Natural killer cell treated with Interleukin-12 subunit alpha and Interleukin-12 subunit beta and Interleukin-15 and Interleukin-18, amount 100 ng/mL, for 72 hours (primary cell): ENCODE measurements around the gene ST6GAL2. TPM values are rescaled to one million over a fixed set of nuclear protein-coding genes. Genes with fewer than 3 reads are reported as not detected.

Experiments
- ATAC-seq, 2 donors: fragments of 150-1000 bp; cut with Tn5 transposase in 1 of 2; sonication (Bioruptor Pico), chemical (Tn5 transposase) in 1 of 2; 2 replicates each; pipeline ENCODE4 v1.10.0; 2021
- DNase-seq: peaks from one replicate; pipeline ENCODE4 v3.0.0; 2022; ENCODE audit warnings: low spot score
- H3K27ac Mint-ChIP-seq, 2 donors: 1 replicate in 1 of 2; 2 replicates in 1 of 2; pipeline ENCODE4 v1.8.0; 2022; ENCODE audit warnings: mixed read lengths in 2 of 2, mild to moderate bottlenecking in 1 of 2, moderate library complexity in 1 of 2
- H3K27me3 Mint-ChIP-seq, 2 donors: 1 replicate in 1 of 2; 2 replicates in 1 of 2; pipeline ENCODE4 v1.8.0; 2022; ENCODE audit warnings: mixed read lengths in 2 of 2
- H3K36me3 Mint-ChIP-seq: one replicate; pipeline ENCODE4 v1.8.0; 2022; ENCODE audit warnings: mixed read lengths
- H3K4me1 Mint-ChIP-seq, 2 donors: 1 replicate in 1 of 2; 2 replicates in 1 of 2; pipeline ENCODE4 v1.8.0; 2022; ENCODE audit warnings: low read depth in 2 of 2, mixed read lengths in 2 of 2, mild to moderate bottlenecking in 1 of 2
- H3K4me3 Mint-ChIP-seq: one replicate; pipeline ENCODE4 v1.8.0; 2022; ENCODE audit warnings: mixed read lengths
- H3K9me3 Mint-ChIP-seq: 2 replicates; pipeline ENCODE4 v1.8.0; 2022; ENCODE audit warnings: mixed read lengths
- total RNA-seq, 2 donors: library from RNA; stranded (reverse); gene quantifications; one replicate each; pipeline ENCODE4 v1.2.3, GENCODE V29; 2022

Gene ST6GAL2
- total RNA-seq, 2 donors from 2014 or later = not detected

- peaks cover 19 to 31% of the 10 kb centered on the region in 2 donors for H3K27me3 Mint-ChIP-seq
- DNase-seq (no peak), ATAC-seq (no peak)
- H3K4me1 Mint-ChIP-seq = peaks cover 0 to 3% of the 10 kb centered on the region in 2 donors
- peaks cover 7% of the 10 kb centered on the region for H3K36me3 Mint-ChIP-seq
- no peak overlapping the region for H3K4me3 Mint-ChIP-seq
- no peak overlapping the region for H3K27ac Mint-ChIP-seq
- no peaks in the 10 kb centered on the region for H3K9me3 Mint-ChIP-seq
Observed at GRCh38 chr2:106882673-106883072, 3.3 kb downstream of the ST6GAL2 start.

- DNase-seq (no peak), ATAC-seq (no peak)
- no peak overlapping the region for H3K27ac Mint-ChIP-seq
- no peaks in the 10 kb centered on the region for H3K4me1 Mint-ChIP-seq
- no peak overlapping the region for H3K4me3 Mint-ChIP-seq
- H3K9me3 Mint-ChIP-seq = no peaks in the 10 kb centered on the region
- H3K27me3 Mint-ChIP-seq = peaks cover 6% of the 10 kb centered on the region in 2 donors
- H3K36me3 Mint-ChIP-seq = no peaks in the 10 kb centered on the region
Observed at GRCh38 chr2:106878206-106878605, 7.8 kb downstream of the ST6GAL2 start.

GRCh38 chr2:106876699-106877098 is 9.3 kb downstream of the ST6GAL2 start:
- Mint-ChIP-seq H3K27me3 (peaks cover under 1 to 6% of the 10 kb centered on the region in 2 donors), H3K9me3 (no peaks in the 10 kb centered on the region), H3K36me3 (no peaks in the 10 kb centered on the region), H3K4me3 (no peak overlapping the region), H3K27ac (no peak overlapping the region), H3K4me1 (no peaks in the 10 kb centered on the region)
- no peak for ATAC-seq
- DNase-seq = no peak

- ATAC-seq (peak in 1 of 2 donors; percentile 43), DNase-seq (no peak)
- H3K4me3 Mint-ChIP-seq = no peak overlapping the region
- H3K4me1 Mint-ChIP-seq = no peaks in the 10 kb centered on the region
- H3K9me3 Mint-ChIP-seq = no peaks in the 10 kb centered on the region
- H3K36me3 Mint-ChIP-seq = no peaks in the 10 kb centered on the region
- no peak overlapping the region for H3K27ac Mint-ChIP-seq
- peaks cover 0 to 8% of the 10 kb centered on the region in 2 donors for H3K27me3 Mint-ChIP-seq
Observed at GRCh38 chr2:106869512-106870275, 16.3 kb downstream of the ST6GAL2 start.

GRCh38 chr2:106868275-106868674 is 17.7 kb downstream of the ST6GAL2 start:
- no peaks in the 10 kb centered on the region for H3K4me1 Mint-ChIP-seq
- H3K27me3 Mint-ChIP-seq = peaks cover 0 to 2% of the 10 kb centered on the region in 2 donors
- H3K4me3 Mint-ChIP-seq = no peak overlapping the region
- H3K27ac Mint-ChIP-seq = no peak overlapping the region
- no peak for DNase-seq
- ATAC-seq = no peak
- H3K9me3 Mint-ChIP-seq = no peaks in the 10 kb centered on the region
- H3K36me3 Mint-ChIP-seq = no peaks in the 10 kb centered on the region

GRCh38 chr2:106867196-106867953 is 18.6 kb downstream of the ST6GAL2 start:
- H3K9me3 Mint-ChIP-seq = no peaks in the 10 kb centered on the region
- H3K4me3 Mint-ChIP-seq = no peak overlapping the region
- no peaks in the 10 kb centered on the region for H3K4me1 Mint-ChIP-seq
- peaks cover 0 to 2% of the 10 kb centered on the region in 2 donors for H3K27me3 Mint-ChIP-seq
- ATAC-seq (no peak), DNase-seq (no peak)
- no peak overlapping the region for H3K27ac Mint-ChIP-seq
- H3K36me3 Mint-ChIP-seq = no peaks in the 10 kb centered on the region

- Mint-ChIP-seq H3K36me3 (no peaks in the 10 kb centered on the region), H3K27ac (no peak overlapping the region), H3K4me3 (no peak overlapping the region)
Observed at GRCh38 chr2:106866641-106867040, 19.3 kb downstream of the ST6GAL2 start.

GRCh38 chr2:106864051-106864450 is 21.9 kb downstream of the ST6GAL2 start:
- Mint-ChIP-seq H3K27ac (no peak overlapping the region), H3K36me3 (no peaks in the 10 kb centered on the region), H3K4me1 (no peaks in the 10 kb centered on the region), H3K9me3 (peaks cover 7% of the 10 kb centered on the region), H3K27me3 (peaks cover 0 to 2% of the 10 kb centered on the region in 2 donors), H3K4me3 (no peak overlapping the region)
- ATAC-seq = no peak
- no peak for DNase-seq

More at GRCh38 chr2:106866641-106867040, 19.3 kb downstream of the ST6GAL2 start:
- DNase-seq (no peak), ATAC-seq (no peak)
- no peaks in the 10 kb centered on the region for H3K4me1 Mint-ChIP-seq
- no peaks in the 10 kb centered on the region for H3K9me3 Mint-ChIP-seq
- peaks cover 0 to 2% of the 10 kb centered on the region in 2 donors for H3K27me3 Mint-ChIP-seq

GRCh38 chr2:106863387-106863786 is 22.6 kb downstream of the ST6GAL2 start:
- Mint-ChIP-seq H3K4me1 (no peaks in the 10 kb centered on the region), H3K36me3 (no peaks in the 10 kb centered on the region), H3K27me3 (peaks cover 0 to 2% of the 10 kb centered on the region in 2 donors), H3K9me3 (peaks cover 7% of the 10 kb centered on the region), H3K27ac (no peak overlapping the region), H3K4me3 (no peak overlapping the region)
- DNase-seq = no peak
- no peak for ATAC-seq

- no peaks in the 10 kb centered on the region for H3K4me1 Mint-ChIP-seq
- no peak for ATAC-seq
- H3K27me3 Mint-ChIP-seq = no peaks in the 10 kb centered on the region
- no peak overlapping the region for H3K4me3 Mint-ChIP-seq
- H3K9me3 Mint-ChIP-seq = peaks cover 12% of the 10 kb centered on the region
- no peak for DNase-seq
- H3K36me3 Mint-ChIP-seq = no peaks in the 10 kb centered on the region
- no peak overlapping the region for H3K27ac Mint-ChIP-seq
Observed at GRCh38 chr2:106859498-106859897, 26.5 kb downstream of the ST6GAL2 start.

GRCh38 chr2:106858810-106859209 is 27.2 kb downstream of the ST6GAL2 start:
- ATAC-seq (no peak), DNase-seq (no peak)
- Mint-ChIP-seq H3K36me3 (no peaks in the 10 kb centered on the region), H3K9me3 (peaks cover 12% of the 10 kb centered on the region), H3K4me3 (no peak overlapping the region), H3K27me3 (no peaks in the 10 kb centered on the region), H3K27ac (no peak overlapping the region), H3K4me1 (no peaks in the 10 kb centered on the region)

GRCh38 chr2:106857882-106858478 is 28.0 kb downstream of the ST6GAL2 start:
- Mint-ChIP-seq H3K9me3 (peaks cover 12% of the 10 kb centered on the region), H3K36me3 (no peaks in the 10 kb centered on the region), H3K4me1 (no peaks in the 10 kb centered on the region), H3K27ac (no peak overlapping the region), H3K4me3 (no peak overlapping the region), H3K27me3 (no peaks in the 10 kb centered on the region)
- DNase-seq = no peak
- ATAC-seq = no peak

GRCh38 chr2:106853631-106854030 is 32.3 kb downstream of the ST6GAL2 start:
- Mint-ChIP-seq H3K27me3 (no peaks in the 10 kb centered on the region), H3K36me3 (no peaks in the 10 kb centered on the region), H3K4me1 (no peaks in the 10 kb centered on the region), H3K4me3 (no peak overlapping the region), H3K9me3 (peaks cover 5% of the 10 kb centered on the region), H3K27ac (no peak overlapping the region)
- ATAC-seq (no peak), DNase-seq (no peak)
